GM19099 (cell line): ENCODE data around the gene RPS6KA4.

ENCODE experiments used
- POLR2A ChIP-seq: IDR thresholded peaks from 3 replicates; pipeline ENCODE4 v1.6.1; 2011; ENCODE audit warnings: low read depth; ENCODE audit not compliant: insufficient read length; ENCODE audit errors: extremely low read depth

The RPS6KA4 gene

DNA sequence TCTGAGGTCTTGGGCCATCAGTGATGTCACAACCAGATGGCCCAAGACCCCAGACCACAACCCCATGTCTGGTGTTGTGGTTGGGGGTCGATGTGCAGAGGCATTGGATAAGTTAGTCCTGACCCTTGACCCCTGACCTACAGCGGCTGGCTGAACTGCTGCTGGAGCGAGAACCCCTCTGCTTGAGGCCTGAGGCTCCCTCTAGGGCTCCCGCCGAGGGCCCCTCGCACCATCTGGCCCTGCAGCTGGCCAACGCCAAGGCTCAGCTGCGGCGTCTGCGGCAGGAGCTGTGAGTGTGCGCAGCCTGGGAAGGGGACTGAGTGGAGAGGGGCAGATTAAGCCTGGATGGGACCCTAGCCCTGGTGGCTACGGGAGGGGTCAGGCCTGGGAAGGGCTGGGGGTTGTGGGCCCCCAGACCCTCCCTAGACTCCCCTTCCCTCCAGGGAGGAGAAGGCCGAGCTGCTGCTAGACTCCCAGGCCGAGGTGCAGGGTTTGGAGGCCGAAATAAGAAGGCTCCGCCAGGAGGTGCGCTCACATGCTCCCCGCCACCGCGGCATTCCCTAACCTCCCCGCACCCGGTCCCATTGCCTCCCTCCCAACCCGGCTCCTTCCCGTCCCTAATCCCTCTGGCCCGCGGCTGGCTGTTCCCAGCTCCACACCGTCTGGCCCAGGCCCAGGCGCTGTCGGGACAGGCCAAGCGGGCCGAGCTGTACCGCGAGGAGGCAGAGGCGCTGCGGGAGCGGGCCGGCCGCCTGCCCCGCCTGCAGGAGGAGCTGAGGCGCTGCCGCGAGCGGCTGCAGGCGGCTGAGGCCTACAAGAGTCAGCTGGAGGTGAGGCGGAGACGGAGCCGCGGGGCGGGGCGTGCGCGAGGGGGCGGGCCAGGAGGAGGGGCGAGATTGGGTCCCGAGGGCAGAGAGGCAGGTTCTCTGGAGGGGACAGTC, 16.8 kb upstream of the RPS6KA4 start:
- TF ChIP-seq POLR2A: no peak

DNA sequence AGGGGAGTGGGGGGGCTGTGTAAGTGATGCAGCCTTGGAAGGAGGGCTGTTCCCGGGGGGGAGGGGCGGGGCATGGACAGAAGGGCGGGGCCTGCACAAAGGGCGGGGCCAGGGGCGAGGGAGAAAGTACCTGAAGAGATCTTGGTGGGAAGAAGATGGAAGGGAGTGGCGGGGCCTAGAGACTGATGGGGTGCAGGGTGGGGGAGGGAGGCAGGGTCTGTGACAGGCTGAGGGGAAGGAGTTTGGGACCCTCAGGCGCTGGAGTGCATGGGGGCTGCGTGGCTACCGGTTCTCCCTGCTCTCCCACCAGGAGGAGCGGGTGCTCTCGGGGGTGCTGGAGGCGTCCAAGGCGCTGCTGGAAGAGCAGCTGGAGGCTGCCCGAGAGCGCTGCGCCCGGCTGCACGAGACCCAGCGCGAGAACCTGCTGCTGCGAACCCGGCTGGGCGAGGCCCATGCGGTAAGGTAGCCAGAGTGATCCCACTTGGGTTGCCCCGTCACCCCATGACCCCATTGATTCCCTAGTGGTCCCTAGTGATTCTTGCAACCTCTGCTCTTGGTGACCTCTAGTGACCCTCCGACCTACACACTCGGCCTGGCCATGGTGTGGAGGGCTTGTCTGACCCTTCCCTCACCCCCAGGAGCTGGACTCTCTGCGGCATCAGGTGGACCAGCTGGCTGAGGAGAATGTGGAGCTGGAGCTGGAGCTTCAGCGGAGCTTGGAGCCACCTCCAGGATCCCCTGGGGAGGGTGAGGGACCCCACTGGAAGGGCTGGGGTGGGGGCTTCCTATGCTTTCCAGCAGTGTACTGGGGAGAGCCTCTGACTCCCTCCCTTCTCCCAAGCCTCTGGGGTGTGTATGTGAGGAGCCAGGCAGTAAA, 15.9 kb upstream of the RPS6KA4 start:
- TF ChIP-seq POLR2A: no peak

DNA sequence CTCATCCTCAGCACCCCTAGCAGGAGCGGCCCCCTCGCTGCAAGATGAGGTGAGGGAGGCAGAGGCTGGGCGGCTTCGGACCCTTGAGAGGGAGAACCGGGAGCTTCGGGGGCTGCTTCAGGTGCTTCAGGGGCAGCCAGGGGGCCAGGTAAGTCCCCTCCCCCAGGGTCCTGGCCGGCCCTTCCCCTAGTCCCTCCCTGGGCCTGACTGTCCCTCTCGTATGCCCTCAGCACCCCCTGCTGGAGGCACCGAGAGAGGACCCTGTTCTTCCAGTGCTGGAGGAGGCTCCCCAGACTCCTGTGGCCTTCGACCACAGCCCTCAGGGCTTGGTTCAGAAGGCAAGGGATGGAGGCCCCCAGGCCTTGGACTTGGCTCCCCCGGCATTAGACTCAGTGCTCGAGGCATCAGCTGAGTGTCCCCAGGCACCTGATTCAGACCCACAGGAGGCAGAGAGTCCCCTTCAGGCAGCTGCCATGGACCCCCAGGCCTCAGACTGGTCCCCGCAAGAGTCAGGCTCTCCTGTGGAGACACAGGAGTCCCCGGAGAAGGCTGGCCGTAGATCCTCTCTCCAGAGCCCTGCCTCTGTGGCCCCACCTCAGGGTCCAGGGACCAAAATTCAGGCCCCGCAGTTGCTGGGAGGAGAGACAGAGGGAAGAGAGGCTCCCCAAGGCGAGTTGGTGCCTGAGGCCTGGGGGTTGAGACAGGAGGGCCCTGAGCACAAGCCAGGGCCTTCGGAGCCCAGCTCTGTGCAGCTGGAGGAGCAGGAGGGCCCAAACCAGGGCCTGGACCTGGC, 15.0 kb upstream of the RPS6KA4 start:
- no peak for TF ChIP-seq POLR2A

- no peak for TF ChIP-seq POLR2A
Observed at GRCh38 chr11:64344787-64345186, 14.2 kb upstream of the RPS6KA4 start.

DNA sequence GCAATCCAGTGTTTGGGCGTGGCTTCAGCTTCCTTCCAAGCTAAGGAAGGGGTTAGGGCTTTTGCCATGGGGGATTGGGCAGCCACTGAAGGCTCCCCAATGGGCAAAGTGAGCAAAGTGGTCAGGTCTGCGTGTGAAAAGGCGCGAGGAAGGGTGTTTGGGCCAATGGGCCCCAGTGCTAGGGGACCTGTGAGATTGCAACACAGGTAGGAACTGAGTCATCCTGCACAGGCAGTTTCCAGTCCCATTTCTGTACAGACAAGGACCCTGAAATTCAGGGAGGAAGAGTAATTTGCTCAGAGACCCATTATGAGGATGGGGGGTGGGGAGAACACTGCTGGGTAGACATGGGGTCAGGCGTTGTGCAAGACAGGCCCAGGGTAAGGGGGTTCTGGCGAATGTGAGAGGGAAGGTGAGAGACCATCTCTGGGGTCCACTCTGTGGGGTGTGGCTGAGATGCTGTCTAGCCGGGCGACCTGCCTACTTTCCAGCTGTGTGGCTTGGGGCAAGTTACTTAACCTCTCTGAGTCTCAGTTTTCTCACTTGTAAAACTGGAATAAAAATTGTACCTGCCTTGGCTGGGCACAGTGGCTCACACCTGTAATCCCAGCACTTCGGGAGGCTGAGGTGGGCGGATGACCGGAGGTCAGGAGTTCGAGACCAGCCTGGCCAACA, 11.6 kb upstream of the RPS6KA4 start:
- no peak for TF ChIP-seq POLR2A

DNA sequence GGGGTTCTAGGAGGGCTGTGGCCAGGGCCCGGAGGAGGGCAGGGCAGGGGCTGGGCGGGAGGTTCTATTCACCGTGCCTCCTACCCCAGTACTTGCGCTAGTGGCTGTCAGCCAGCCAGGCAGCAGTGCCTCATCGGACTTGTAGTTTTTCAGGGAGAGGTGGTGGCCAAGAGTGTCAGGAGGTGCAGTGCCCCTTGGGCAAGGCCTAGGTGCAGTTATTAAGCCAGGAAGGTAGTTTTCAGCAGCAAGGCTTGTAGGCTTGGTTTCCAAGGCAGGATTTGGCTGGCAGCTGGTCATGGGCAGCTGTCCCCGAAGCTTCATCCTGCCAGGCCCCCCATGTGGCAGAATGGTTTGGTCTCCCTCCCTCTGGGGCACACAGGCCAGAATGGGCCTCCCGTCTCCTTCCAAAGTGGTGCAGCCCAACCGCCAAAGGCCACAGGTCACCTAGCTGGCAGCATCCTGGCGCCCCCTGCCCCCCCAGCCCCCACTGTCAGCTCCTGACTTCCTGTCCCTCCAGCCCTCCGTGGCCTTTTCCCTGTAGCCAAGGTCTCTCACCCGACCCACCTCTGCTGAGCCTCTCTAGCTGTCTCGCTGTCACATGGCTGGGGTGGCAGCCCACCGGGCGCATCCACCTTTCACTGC, 10.5 kb upstream of the RPS6KA4 start:
- no peak for TF ChIP-seq POLR2A

DNA sequence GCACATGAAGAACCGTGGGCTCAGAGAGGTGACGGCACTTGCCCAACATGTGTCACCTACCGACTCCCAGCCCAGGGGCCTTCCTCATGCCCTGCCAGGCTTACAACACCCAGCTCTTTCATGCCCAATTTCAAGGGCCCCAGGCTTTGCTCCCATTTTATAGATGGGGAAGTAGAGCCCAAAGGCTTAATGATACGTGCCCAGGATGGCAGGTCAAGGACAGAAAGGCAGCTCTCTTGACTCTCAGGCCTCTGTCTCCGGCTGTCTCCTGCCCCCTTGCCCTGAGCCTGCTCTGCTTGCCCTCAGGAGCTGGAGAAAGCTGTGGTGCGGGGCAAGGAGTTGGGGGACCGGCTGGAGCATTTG, 10.0 kb upstream of the RPS6KA4 start:
- TF ChIP-seq POLR2A: no peak

GRCh38 chr11:64349404-64349803, 9.6 kb upstream of the RPS6KA4 start:
- TF ChIP-seq POLR2A: no peak

DNA sequence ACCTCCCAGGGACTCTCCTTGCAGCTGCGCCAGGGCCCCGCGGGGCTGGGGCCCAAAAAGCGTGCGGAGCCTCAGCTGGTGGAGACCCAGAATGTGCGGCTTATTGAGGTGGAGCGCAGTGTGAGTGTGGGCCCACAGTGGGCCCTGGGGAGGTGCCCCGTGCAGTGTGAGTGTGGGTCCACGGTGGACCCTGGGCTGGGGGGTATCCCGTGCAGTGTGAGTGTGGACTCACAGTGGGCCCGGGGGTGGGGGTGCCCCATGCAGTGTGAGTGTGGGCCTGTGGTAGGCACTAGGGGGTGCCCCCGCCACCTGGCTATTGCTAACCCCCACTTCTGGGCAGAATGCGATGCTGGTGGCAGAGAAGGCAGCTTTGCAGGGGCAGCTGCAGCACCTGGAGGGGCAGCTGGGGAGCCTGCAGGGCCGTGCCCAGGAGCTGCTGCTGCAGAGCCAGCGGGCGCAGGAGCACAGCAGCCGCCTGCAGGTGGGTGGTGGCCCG, 7.8 kb upstream of the RPS6KA4 start:
- TF ChIP-seq POLR2A: no peak

DNA sequence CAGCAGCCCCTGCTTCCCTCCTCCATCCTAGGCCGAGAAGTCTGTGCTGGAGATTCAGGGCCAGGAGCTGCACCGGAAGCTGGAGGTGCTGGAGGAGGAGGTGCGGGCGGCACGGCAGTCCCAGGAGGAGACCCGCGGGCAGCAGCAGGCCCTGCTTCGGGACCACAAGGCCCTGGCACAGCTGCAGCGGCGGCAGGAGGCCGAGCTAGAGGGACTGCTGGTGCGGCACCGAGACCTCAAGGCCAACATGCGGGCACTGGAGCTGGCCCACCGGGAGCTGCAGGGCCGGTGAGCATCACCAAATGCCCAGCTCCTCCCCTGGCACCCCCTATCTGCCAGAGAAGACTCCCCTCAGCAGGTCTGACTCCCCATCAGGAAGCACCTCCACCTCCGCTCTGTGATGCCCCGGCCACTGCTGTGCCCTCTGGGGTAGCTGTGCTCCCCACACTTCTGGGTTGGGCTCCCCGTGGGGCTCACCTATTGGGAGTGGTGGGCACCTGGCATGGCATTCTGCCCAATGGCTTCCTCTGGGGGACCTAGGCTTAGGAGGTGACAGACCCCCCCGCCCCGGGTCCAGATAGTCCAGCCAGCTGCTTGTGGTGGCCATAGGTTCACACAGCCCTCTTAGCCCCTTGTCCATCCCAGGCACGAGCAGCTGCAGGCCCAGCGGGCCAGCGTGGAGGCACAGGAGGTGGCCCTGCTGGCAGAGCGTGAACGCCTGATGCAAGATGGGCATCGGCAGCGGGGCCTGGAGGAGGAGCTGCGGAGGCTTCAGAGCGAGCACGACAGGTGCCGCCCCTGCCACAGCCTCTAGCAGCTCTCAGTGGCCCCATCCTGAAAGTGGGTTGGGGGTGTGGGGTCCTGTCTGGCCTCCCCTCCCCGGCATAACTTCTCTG, 6.6 kb upstream of the RPS6KA4 start:
- no peak for TF ChIP-seq POLR2A

- no peak for TF ChIP-seq POLR2A
Observed at GRCh38 chr11:64352995-64353714, 5.8 kb upstream of the RPS6KA4 start.

GRCh38 chr11:64353715-64354506, 5.1 kb upstream of the RPS6KA4 start:
- TF ChIP-seq POLR2A: no peak
